Prostate gland (tissue), 2 donors: ENCODE measurements around the gene SORT1.

Experiments used
- POLR2A ChIP-seq: fragments of 450-650 bp; IDR thresholded peaks from one replicate; pipeline ENCODE4 v1.6.1; 2016; ENCODE audit warnings: antibody characterized with exemption, mild to moderate bottlenecking
- POLR2AphosphoS5 ChIP-seq: sonication (generic); formaldehyde crosslinking; IDR thresholded peaks from one replicate; pipeline ENCODE4 v1.6.1; 2017; ENCODE audit warnings: antibody characterized with exemption
- TF ChIP-seq, protein P1 (sequence below), 4 experiments: fragments of 200-600 bp in 2 of 4; fragments of 450-650 bp in 2 of 4; sonication (generic) in 2 of 4; IDR thresholded peaks; 1 replicate in 3 of 4; 2 replicates in 1 of 4; pipeline ENCODE4 v1.5.1; 2016 to 2019; ENCODE audit warnings: antibody characterized with exemption in 4 of 4, mild to moderate bottlenecking in 2 of 4, moderate library complexity in 2 of 4

DNA sequence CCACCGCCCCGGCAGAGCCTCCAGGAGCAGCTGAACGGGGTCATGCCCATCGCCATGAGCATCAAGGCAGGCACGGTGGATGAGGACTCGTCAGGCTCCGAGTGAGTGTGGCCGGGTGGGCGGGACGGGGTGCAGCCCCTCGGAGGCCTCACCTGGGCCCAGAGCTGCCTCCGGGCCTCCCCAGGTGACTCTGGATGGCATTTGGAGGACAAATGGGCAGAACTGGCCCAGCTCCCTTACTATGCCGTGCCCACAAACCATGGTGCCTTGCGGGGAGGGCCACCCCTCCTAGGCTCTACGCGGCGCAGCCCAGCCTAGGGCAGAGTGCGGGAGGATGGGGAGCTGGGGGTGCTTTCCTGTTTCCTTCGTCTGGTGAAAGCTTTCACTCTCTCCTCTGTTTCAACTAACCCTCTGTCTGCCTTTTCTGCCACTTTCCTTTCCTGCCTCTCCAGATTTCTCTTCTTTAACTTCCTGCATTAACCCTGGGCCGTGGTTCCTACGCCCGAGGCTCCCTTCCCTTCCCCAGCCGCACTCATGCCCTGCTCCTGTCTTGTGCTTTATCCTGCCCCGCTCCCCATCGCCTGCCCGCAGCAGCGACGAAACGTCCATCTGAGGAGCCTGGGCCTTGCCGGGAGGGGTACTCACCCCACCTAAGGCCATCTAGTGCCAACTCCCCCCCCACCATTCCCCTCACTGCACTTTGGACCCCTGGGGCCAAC is 124.0 kb downstream of the SORT1 start:
- TF ChIP-seq, protein P1, sequence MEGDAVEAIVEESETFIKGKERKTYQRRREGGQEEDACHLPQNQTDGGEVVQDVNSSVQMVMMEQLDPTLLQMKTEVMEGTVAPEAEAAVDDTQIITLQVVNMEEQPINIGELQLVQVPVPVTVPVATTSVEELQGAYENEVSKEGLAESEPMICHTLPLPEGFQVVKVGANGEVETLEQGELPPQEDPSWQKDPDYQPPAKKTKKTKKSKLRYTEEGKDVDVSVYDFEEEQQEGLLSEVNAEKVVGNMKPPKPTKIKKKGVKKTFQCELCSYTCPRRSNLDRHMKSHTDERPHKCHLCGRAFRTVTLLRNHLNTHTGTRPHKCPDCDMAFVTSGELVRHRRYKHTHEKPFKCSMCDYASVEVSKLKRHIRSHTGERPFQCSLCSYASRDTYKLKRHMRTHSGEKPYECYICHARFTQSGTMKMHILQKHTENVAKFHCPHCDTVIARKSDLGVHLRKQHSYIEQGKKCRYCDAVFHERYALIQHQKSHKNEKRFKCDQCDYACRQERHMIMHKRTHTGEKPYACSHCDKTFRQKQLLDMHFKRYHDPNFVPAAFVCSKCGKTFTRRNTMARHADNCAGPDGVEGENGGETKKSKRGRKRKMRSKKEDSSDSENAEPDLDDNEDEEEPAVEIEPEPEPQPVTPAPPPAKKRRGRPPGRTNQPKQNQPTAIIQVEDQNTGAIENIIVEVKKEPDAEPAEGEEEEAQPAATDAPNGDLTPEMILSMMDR (IDR thresholded peaks at IDR 0.05) = no peak
- TF ChIP-seq POLR2AphosphoS5 (no peak), POLR2A (no peak)
